IPS-15b (cell line): ENCODE results near the gene PLIN5.
"Not testable (repeated sequence)": the region's sequence is repeated elsewhere in the genome, so short reads cannot be mapped to it uniquely, and the experiment has no call there.

ENCODE experiments used
- H3K27me3 ChIP-seq: one replicate; pipeline ENCODE4 v1.6.1; 2013; ENCODE audit warnings: low read length; ENCODE audit not compliant: control insufficient read depth, insufficient read depth
- H3K36me3 ChIP-seq: one replicate; pipeline ENCODE4 v1.6.1; 2013; ENCODE audit warnings: low read length; ENCODE audit not compliant: control insufficient read depth, insufficient read depth
- H3K4me1 ChIP-seq: one replicate; pipeline ENCODE4 v1.6.1; 2013; ENCODE audit warnings: mild to moderate bottlenecking, low read length; ENCODE audit not compliant: control insufficient read depth, insufficient read depth
- H3K4me3 ChIP-seq: one replicate; pipeline ENCODE4 v1.5.1; 2013; ENCODE audit warnings: low read depth, low read length
- H3K9ac ChIP-seq: one replicate; pipeline ENCODE4 v1.6.1; 2013; ENCODE audit warnings: low read depth, mild to moderate bottlenecking, low read length
- H3K9me3 ChIP-seq: one replicate; pipeline ENCODE4 v1.6.1; 2013; ENCODE audit warnings: mild to moderate bottlenecking, low read length; ENCODE audit not compliant: control insufficient read depth, insufficient read depth

The PLIN5 gene

GRCh38 chr19:4538601-4538954 lies 3.6 kb upstream of the PLIN5 start:
- no peaks in the 10 kb centered on the region for H3K9me3 ChIP-seq
- peaks cover 2% of the 10 kb centered on the region for H3K4me1 ChIP-seq
- H3K36me3 ChIP-seq: no peaks in the 10 kb centered on the region
- H3K27me3 ChIP-seq: peaks cover 9% of the 10 kb centered on the region
- H3K4me3 ChIP-seq: no peak overlapping the region
- H3K9ac ChIP-seq: no peak overlapping the region

DNA sequence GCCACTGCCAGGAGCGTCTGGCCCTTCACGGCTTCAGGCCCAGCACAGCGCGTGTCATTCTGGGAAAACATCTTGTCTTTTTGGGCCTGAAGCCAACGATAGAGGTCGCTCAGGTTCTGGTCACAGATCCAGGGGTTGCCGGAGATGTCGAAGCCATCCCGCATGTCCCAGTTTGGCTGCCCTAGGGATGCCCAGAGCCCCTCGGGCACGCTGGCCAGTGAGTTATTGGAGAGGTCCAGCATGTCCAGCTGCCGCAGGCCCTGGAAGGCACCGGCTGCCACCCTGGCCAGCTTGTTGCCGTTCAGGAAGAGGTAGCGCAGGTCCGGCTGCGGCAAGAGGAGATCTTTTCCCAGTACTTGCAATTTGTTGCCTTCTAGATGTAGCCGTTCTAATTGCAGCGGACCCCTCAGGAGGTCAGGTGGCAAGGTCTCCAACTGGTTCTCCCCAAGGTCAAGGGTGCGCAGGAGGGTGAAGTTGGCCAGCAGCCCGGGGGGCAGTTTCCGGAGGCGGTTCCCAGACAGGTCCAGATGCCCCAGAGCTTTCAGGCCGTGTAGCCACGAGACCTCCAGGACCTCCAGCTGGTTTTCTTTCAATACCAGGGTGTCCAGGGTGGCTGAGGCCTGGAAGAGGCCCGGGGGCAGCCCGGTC lies 3.1 kb upstream of the PLIN5 start:
- Histone ChIP-seq H3K9ac (no peak overlapping the region), H3K36me3 (no peaks in the 10 kb centered on the region), H3K4me1 (peaks cover 2% of the 10 kb centered on the region), H3K9me3 (no peaks in the 10 kb centered on the region), H3K27me3 (peaks cover 14% of the 10 kb centered on the region), H3K4me3 (no peak overlapping the region)

DNA sequence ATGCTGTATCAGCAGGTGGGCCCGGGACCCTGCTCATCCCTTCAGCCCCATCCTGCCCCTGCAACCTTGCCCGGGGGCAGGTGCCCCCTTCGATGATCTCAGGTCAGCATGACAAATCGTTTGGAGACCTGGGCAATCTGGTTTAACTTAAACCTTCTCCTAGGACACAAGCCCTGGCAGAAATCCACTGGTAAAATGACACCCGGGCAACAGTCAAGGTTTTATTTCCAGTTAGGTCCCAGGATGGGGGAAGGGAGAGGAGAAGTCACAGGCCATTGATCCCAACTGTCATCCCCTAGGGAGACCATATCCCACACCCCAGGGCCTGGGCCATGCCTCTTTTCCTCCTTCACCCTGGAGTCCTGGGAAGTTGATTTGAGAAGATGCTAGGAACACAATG lies 1.8 kb upstream of the PLIN5 start:
- H3K9me3 ChIP-seq: no peaks in the 10 kb centered on the region
- peaks cover 14% of the 10 kb centered on the region for H3K27me3 ChIP-seq
- no peaks in the 10 kb centered on the region for H3K36me3 ChIP-seq
- H3K4me1 ChIP-seq: peaks cover 2% of the 10 kb centered on the region
- H3K9ac ChIP-seq: no peak overlapping the region
- no peak overlapping the region for H3K4me3 ChIP-seq

DNA sequence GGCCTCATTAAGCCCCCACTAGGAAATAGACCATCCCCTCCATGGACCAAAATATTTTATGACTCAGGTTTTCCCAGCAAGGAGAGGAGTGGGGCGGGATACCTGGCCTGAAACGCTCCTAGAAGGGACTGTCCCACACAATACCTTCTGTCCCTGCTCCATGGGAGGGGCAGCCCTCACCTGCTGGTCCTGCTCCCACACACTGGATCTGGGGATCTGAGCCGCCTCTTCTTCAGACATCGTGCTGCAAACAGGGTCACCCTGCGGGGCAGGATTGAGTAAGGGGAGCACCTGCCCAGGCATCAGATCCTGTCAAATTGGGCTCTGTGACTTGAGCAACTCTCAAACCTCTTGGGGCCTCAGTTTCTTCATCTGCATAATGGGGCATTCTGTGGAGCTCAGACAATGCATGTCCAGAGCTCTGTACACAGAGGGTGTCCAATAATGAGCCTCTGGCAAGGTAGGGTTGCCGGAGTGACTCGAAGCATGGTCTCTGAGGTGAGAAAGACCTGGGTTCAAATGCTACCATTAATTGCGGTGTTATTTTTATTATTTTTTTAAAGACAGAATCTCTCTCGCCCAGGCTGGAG lies 1.1 kb downstream of the PLIN5 start:
- no peak overlapping the region for H3K9ac ChIP-seq
- H3K27me3 ChIP-seq: peaks cover 14% of the 10 kb centered on the region
- H3K36me3 ChIP-seq: no peaks in the 10 kb centered on the region
- no peaks in the 10 kb centered on the region for H3K9me3 ChIP-seq
- H3K4me1 ChIP-seq: no peaks in the 10 kb centered on the region
- H3K4me3 ChIP-seq: no peak overlapping the region

GRCh38 chr19:4533334-4533733 lies 1.7 kb downstream of the PLIN5 start:
- H3K4me3 ChIP-seq: no peak overlapping the region
- H3K36me3 ChIP-seq: no peaks in the 10 kb centered on the region
- H3K4me1 ChIP-seq: no peaks in the 10 kb centered on the region
- no peak overlapping the region for H3K9ac ChIP-seq
- H3K9me3 ChIP-seq: no peaks in the 10 kb centered on the region
- peaks cover 14% of the 10 kb centered on the region for H3K27me3 ChIP-seq

- no peaks in the 10 kb centered on the region for H3K36me3 ChIP-seq
- no peaks in the 10 kb centered on the region for H3K9me3 ChIP-seq
- H3K27me3 ChIP-seq: peaks cover 14% of the 10 kb centered on the region
- no peaks in the 10 kb centered on the region for H3K4me1 ChIP-seq
- no peak overlapping the region for H3K4me3 ChIP-seq
- no peak overlapping the region for H3K9ac ChIP-seq
These were observed 3.4 kb downstream of the PLIN5 start for GRCh38 chr19:4531562-4532165.

GRCh38 chr19:4529924-4530522 lies 5.0 kb downstream of the PLIN5 start:
- peaks cover 14% of the 10 kb centered on the region for H3K27me3 ChIP-seq
- H3K9ac ChIP-seq: no peak overlapping the region
- no peak overlapping the region for H3K4me3 ChIP-seq
- H3K9me3 ChIP-seq: no peaks in the 10 kb centered on the region
- H3K4me1 ChIP-seq: no peaks in the 10 kb centered on the region
- H3K36me3 ChIP-seq: no peaks in the 10 kb centered on the region

DNA sequence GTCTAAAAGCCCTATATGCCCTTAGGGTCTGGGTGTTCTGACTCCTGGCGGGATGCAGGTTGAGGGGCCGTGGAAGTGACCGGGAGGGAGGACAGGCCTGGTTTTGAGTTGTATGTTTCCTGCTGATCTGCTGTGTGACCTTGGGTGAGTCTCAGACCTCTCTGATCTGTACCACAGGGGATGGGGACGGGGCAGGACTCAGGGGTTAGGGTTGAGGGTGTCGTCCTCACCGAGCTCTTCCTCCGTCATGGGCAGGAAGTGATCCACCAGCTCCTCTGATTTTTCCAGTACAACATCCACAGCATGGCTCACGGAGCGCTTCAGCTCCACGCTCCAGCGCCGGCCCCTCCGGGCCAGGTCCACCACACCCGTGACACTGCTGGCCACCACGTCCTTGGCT lies 6.2 kb downstream of the PLIN5 start:
- Histone ChIP-seq H3K4me3 (no peak overlapping the region), H3K36me3 (no peaks in the 10 kb centered on the region), H3K27me3 (peaks cover 7% of the 10 kb centered on the region), H3K9ac (no peak overlapping the region), H3K9me3 (no peaks in the 10 kb centered on the region), H3K4me1 (no peaks in the 10 kb centered on the region)

DNA sequence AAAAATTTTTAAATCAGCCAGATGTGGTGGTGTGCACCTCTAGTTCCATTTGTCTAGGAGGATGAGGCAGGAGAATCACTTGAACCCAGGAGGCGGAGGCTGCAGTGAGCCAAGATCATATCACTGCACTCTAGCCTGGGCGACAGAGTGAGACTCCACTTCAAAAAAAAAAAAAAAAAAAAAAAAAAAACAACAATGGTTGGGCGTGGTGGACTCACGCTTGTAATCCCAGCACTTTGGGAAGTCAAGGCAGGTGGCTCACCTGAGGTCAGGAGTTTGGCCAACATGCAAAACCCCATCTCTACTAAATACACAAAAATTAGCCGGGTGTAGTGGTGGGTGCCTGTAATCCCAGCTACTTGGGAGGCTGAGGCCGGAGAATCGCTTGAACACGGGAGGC lies 7.6 kb downstream of the PLIN5 start:
- H3K27me3 ChIP-seq, H3K9me3 ChIP-seq, H3K36me3 ChIP-seq, H3K4me1 ChIP-seq, H3K4me3 ChIP-seq, H3K9ac ChIP-seq: not testable (repeated sequence)

GRCh38 chr19:4525563-4526002 lies 9.4 kb downstream of the PLIN5 start:
- no peaks in the 10 kb centered on the region for H3K9me3 ChIP-seq
- H3K27me3 ChIP-seq: no peaks in the 10 kb centered on the region
- H3K9ac ChIP-seq: no peak overlapping the region
- no peaks in the 10 kb centered on the region for H3K4me1 ChIP-seq
- no peak overlapping the region for H3K4me3 ChIP-seq
- H3K36me3 ChIP-seq: no peaks in the 10 kb centered on the region

DNA sequence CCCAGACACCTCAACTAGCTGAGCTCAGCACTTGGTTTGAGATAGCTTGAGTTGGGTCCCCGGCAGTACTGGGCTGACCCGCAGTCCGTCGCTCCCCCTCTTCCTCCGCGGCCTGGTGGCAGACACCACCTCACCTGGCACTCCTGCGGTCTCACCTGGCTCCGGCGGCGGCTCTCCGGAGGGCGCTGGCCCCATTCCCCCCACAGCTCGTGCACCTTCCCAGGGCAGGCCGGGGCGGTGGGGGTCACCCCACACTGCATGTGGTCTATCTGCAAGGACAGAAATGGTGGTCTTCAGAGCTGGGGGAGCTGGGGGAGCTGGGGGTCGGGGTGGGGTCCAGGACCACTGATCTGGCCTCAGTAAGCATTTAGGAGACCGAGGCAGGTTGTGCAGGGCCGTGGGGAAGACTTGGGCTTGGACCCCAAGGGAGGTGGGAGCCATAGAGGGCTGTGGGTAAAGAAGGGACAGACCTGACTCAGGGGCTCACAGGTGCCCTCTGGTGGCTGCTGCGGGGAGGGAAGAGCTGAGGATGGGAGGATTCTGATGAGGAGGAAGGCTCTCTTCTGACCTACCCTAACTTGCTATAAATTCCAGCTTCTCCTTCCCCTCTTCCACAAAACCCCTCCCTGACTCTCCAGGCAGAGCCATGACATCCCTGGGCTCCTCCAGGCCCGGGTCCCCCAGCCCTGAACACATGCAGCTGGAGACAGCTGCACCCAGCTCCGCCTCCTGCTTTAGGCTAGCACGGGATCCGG lies 10.0 kb downstream of the PLIN5 start:
- H3K27me3 ChIP-seq: no peaks in the 10 kb centered on the region
- H3K36me3 ChIP-seq: no peaks in the 10 kb centered on the region
- H3K4me1 ChIP-seq: no peaks in the 10 kb centered on the region
- H3K4me3 ChIP-seq: no peak overlapping the region
- H3K9ac ChIP-seq: no peak overlapping the region
- H3K9me3 ChIP-seq: no peaks in the 10 kb centered on the region
